Astrocyte of the hippocampus (primary cell): ENCODE measurements around the gene FSCN2.
A peak's percentile ranks its signal among the peaks of the same experiment; 100 is the strongest.
"Not testable (repeated sequence)": the region's sequence is repeated elsewhere in the genome, so short reads cannot be mapped to it uniquely, and the experiment has no call there.

ENCODE experiments used
- DNase-seq: peaks from one replicate; pipeline ENCODE4 v3.0.0; 2011; ENCODE audit warnings: low read depth, low spot score

The FSCN2 gene

GRCh38 chr17:81578561-81579225 lies 50.5 kb downstream of the FSCN2 start:
- no peak for DNase-seq

GRCh38 chr17:81579298-81579697 lies 51.1 kb downstream of the FSCN2 start:
- DNase-seq = no peak

GRCh38 chr17:81579821-81580321 lies 51.7 kb downstream of the FSCN2 start:
- DNase-seq = peak; percentile 72

GRCh38 chr17:81580481-81580880 lies 52.3 kb downstream of the FSCN2 start:
- DNase-seq = no peak

- no peak for DNase-seq
Observed at GRCh38 chr17:81581758-81582157, 53.6 kb downstream of the FSCN2 start.

- DNase-seq = peak; percentile 58
Observed at GRCh38 chr17:81582341-81582740, 54.2 kb downstream of the FSCN2 start.

GRCh38 chr17:81582749-81583148 lies 54.6 kb downstream of the FSCN2 start:
- no peak for DNase-seq

GRCh38 chr17:81583589-81584342 lies 55.6 kb downstream of the FSCN2 start:
- DNase-seq = no peak

GRCh38 chr17:81584771-81585170 lies 56.6 kb downstream of the FSCN2 start:
- DNase-seq = not testable (repeated sequence)

- DNase-seq = no peak
Observed at GRCh38 chr17:81586096-81586495, 57.9 kb downstream of the FSCN2 start.
